Measurements from ENCODE around the gene ATP5MC2.
"Not testable (repeated sequence)": the region's sequence is repeated elsewhere in the genome, so short reads cannot be mapped to it uniquely, and the experiment has no call there.

The ATP5MC2 gene

DNA sequence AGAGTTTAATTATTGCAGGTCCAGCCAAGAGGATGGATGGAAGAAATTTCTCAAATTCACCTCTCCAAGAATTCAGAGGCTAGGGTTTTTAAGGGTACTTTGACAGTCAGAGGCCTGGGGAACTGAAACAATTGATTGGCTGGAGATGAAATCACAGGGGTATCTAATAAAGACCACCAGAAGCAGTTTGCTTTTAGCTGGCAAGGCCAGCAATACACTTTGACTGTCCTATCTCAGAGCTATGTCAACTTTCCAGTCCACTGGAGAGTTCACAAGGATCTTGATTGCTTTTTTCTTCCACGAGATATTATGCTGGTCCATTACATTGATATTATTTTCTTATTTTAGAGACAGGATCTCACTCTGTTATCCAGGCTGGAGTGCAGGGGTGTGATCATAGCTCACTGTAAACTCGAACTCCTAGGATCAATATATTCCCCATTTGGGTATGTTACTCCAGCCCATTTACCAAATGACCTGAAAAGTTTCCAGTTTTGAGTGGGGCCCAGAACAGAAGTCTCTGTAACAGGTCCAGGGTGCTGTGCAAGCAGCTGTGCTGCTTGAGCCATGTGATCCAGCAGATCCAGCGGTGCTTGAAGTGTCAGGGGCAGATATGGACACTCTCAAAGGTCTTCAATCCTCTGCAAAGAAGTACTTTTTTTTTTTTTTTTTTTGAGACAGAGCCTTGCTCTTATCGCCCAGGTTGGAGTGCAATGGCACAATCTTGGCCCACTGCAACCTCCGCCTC, 32.5 kb downstream of the ATP5MC2 start:
- no peak for DNase-seq (ENCODE audit: low read depth)
- no peak overlapping the region for H3K4me3 ChIP-seq (ENCODE audit: low read depth, low read length)
- TF ChIP-seq, protein P1, sequence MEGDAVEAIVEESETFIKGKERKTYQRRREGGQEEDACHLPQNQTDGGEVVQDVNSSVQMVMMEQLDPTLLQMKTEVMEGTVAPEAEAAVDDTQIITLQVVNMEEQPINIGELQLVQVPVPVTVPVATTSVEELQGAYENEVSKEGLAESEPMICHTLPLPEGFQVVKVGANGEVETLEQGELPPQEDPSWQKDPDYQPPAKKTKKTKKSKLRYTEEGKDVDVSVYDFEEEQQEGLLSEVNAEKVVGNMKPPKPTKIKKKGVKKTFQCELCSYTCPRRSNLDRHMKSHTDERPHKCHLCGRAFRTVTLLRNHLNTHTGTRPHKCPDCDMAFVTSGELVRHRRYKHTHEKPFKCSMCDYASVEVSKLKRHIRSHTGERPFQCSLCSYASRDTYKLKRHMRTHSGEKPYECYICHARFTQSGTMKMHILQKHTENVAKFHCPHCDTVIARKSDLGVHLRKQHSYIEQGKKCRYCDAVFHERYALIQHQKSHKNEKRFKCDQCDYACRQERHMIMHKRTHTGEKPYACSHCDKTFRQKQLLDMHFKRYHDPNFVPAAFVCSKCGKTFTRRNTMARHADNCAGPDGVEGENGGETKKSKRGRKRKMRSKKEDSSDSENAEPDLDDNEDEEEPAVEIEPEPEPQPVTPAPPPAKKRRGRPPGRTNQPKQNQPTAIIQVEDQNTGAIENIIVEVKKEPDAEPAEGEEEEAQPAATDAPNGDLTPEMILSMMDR (IDR thresholded peaks at IDR 0.05; ENCODE audit: control insufficient read depth, extremely low read depth, insufficient read depth) = no peak

DNA sequence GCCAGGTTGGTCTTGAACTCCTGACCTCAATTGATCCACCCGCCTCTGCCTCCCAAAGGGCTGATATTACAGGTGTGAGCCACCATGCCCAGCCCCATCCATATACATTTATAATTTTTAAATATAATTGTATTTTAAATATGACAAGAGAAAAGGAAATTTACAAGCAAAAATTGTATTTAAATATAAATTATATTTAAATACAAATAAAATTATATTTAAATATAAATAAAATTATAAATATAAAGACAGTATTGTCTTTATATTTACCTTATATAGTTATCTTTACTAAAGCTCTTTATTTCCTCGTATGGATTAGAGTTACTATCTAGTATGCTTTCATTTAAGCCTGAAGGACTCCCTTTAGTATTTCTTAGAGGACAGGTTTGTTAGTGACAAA, 37.8 kb downstream of the ATP5MC2 start:
- TF ChIP-seq, protein P1 (IDR thresholded peaks at IDR 0.05; ENCODE audit: control insufficient read depth, extremely low read depth, insufficient read depth) = no peak
- no peak overlapping the region for H3K4me3 ChIP-seq (ENCODE audit: low read depth, low read length)

DNA sequence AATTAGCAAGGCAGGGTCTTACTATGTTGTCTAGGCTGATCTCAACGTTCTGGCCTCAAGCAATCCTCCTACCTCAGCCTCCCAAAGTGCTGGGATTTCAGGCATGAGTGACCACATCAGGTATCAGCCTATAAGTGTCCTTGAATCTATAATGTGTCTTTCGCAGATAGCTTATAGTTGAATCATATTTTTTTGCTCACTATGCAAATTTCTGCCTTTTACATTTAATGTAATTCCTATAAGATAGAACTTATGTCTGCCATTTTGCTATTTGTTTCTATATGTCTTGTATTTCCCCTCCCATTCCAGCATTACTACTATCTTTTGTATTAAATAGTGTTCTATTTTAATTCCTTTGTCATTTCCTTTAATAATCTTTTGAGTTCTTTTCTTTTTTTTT, 39.2 kb downstream of the ATP5MC2 start:
- TF ChIP-seq, protein P1 (IDR thresholded peaks at IDR 0.05; ENCODE audit: control insufficient read depth, extremely low read depth, insufficient read depth) = no peak
- no peak for DNase-seq (ENCODE audit: low read depth)

More for the DNA sequence above, 37.8 kb downstream of the ATP5MC2 start:
- DNase-seq (ENCODE audit: low read depth) = no peak

DNA sequence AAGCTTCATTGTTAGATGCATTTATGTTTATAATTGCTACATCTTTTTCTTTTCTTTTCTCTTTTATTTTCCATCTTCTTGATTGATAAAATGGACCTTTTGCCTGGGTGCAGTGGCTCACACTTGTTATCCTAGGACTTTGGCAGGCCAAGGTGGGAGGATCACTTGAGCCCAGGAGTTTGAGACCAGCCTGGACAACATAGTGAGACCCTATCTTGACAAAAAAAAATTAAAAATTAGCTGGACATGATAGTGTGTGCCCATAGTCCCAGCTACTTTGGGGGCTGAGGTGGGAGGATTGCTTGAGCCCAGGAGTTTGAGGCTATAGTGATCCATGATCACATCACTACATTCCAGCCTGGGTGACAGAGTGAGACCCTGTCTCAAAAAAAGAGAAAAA, 40.2 kb downstream of the ATP5MC2 start:
- not testable (repeated sequence) for H3K4me3 ChIP-seq (ENCODE audit: low read depth, low read length); DNase-seq (ENCODE audit: low read depth)

More for the DNA sequence above, 39.2 kb downstream of the ATP5MC2 start:
- H3K4me3 ChIP-seq (ENCODE audit: low read depth, low read length) = no peak overlapping the region

DNA sequence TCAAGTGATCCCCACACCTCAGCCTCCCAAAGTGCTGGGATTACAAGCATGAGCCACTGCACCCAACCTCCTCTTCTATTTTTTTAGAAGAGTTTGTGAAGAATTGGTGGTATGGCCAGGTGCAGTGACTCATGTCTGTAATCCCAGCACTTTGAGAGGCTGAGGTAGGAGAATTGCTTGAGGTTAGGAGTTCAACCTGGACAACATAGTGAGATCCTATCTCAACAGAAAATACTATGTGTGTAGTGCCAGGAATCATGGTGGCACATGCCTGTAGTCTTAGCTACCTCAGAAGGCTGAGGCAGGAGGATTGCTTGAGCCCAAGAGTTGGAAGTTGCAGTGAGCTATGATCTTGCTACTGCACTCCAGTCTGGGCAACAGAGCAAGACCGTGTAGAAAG, 44.2 kb downstream of the ATP5MC2 start:
- no peak for DNase-seq (ENCODE audit: low read depth)
- H3K4me3 ChIP-seq (ENCODE audit: low read depth, low read length) = no peak overlapping the region

DNA sequence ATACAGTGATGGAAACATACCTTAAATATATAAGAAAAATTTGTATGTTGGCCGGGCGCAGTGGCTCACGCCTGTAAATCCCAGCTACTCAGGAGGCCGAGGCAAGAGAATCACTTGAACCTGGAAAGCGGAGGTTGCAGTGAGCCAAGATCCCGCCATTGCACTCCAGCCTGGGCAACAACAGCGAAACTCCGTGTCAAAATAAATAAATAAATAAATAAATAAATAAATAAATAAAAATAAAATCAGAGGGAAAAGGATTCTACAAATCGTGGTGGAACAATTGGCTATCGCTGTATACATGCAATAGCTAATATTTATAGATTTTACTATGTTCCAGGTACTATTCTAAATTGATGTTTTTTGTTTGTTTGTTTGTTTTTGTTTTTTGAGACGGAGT, 48.0 kb downstream of the ATP5MC2 start:
- DNase-seq (ENCODE audit: low read depth) = no peak
- TF ChIP-seq, protein P1 (IDR thresholded peaks at IDR 0.05; ENCODE audit: control insufficient read depth, extremely low read depth, insufficient read depth) = no peak

More for the DNA sequence above, 44.2 kb downstream of the ATP5MC2 start:
- TF ChIP-seq, protein P1 (IDR thresholded peaks at IDR 0.05; ENCODE audit: control insufficient read depth, extremely low read depth, insufficient read depth) = no peak

DNA sequence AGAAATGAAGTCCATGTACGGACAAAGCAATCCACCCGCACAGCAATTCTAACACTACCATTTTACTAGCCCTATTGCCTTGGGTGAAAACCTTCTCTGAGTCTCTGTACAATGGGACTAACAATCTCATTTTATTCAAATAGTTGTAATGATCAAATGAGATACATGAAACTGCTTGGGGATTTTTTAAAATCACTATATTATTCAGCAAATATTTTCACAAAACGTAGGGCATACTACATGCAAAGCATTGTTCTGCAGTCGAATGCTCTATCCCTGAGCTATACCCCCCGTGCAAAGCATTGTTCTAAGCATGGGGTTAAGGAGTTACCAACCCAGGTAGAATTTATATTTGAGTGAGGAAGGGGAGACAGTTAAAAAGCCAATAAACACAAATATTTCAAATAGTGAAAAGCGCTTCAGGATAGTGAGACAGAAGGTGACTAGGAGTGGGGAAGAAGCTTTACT, 49.1 kb downstream of the ATP5MC2 start:
- TF ChIP-seq, protein P1 (IDR thresholded peaks at IDR 0.05; ENCODE audit: control insufficient read depth, extremely low read depth, insufficient read depth) = no peak
- no peak for DNase-seq (ENCODE audit: low read depth)
- peak overlapping the region; percentile 91 for H3K4me3 ChIP-seq (ENCODE audit: low read depth, low read length)

More for the DNA sequence above, 48.0 kb downstream of the ATP5MC2 start:
- H3K4me3 ChIP-seq (ENCODE audit: low read depth, low read length) = no peak overlapping the region
